Astrocyte of the hippocampus (primary cell): ENCODE measurements around the gene GRK6.
A peak's percentile ranks its signal among the peaks of the same experiment; 100 is the strongest.

Source experiments
- DNase-seq: peaks from one replicate; pipeline ENCODE4 v3.0.0; 2011; ENCODE audit warnings: low read depth, low spot score

The GRK6 gene

GRCh38 chr5:177425801-177426565 lies 493 bp upstream of the GRK6 start:
- DNase-seq: peak; percentile 100

GRCh38 chr5:177427211-177427822 lies 841 bp downstream of the GRK6 start:
- DNase-seq: peak; percentile 29

DNA sequence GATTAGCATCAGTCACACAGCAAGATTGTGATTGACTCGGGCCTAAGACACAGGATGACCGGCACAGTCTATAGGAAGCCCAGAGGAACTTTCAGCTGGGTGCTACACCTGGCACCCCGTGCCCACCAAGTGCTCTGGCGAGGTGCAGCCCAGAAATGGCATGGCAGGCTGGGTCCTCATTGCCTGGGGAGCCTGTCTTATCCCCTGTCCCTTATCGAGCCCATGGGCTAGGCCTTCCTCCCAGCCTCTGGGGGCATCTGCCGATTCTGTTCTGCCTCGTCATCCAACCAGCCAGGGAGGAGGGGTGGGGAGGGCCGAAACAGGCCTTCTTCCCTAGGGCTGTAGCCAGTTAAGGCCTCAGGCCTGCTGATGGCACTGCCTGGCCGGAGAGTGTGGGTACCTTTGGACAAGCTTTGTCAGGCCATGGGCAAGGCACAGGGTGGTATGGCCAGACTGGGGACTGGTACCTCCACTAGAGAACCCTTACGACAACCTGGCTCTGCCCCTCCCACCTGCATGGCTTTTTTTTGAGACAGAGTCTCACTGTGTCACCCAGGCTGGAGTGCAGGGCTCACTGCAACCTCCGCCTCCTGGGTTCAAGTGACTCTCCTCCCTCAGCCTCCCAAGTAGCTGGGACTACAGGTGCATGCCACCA lies 1.6 kb downstream of the GRK6 start:
- DNase-seq: no peak

GRCh38 chr5:177428574-177429217 lies 2.2 kb downstream of the GRK6 start:
- no peak for DNase-seq

GRCh38 chr5:177429248-177430040 lies 3.0 kb downstream of the GRK6 start:
- no peak for DNase-seq

DNA sequence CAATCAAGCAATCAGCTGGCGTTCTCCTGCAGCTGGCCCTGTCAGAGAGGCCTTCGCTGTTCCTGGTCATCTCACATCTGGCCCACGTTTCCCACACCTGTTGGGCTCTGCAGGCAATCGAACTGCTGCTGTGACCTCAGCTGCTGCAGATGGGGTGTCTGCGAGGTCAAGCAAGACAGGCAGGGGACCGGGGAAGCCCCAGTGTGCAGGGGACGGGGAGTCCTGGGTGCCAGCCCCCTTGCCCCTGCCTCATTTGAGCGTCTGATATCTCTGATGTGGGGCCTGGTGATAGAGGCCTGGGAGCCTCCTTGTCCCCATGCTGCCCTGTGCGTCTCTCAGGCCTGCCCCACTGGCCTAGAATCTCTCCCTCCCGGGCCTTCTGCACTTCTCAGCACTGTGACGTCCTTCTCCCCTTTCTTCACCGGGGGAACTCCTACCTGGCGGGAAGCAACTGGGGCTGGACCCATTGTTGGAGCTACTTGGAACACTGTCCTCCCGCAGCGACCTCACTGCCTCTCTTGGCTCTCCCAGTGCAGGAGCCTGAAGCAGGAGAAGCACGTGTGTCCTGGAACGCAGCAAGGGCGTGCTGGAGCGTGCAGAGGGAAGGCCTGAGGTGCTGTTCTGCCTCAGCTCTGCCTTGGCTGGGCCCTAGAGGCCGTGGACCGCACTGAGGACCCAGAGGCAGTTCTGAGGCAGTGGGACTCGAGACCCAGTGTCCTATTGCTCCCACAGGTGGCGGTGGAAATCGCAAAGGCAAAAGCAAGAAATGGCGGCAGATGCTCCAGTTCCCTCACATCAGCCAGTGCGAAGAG lies 3.9 kb downstream of the GRK6 start:
- no peak for DNase-seq

DNA sequence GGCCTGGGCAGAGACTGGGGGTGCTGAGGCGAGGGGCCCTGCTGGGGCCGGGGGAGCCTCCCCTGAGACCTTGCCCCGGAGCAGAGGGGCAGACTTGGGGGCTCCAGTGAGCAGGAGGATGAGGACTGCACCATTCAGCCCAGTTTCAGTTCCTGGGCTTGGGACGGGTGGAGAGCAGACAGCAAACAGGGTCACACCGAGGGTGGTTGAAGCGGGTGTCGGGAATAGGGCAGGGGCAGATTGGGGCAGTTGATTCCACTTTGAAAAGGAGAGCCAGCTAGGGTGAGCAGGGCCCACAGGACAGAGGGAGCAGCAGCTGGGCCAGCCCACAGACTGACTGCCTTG lies 4.5 kb downstream of the GRK6 start:
- no peak for DNase-seq

GRCh38 chr5:177431317-177432142 lies 5.1 kb downstream of the GRK6 start:
- no peak for DNase-seq

- DNase-seq: peak; percentile 54
Observed at GRCh38 chr5:177432143-177432838, 5.8 kb downstream of the GRK6 start.

DNA sequence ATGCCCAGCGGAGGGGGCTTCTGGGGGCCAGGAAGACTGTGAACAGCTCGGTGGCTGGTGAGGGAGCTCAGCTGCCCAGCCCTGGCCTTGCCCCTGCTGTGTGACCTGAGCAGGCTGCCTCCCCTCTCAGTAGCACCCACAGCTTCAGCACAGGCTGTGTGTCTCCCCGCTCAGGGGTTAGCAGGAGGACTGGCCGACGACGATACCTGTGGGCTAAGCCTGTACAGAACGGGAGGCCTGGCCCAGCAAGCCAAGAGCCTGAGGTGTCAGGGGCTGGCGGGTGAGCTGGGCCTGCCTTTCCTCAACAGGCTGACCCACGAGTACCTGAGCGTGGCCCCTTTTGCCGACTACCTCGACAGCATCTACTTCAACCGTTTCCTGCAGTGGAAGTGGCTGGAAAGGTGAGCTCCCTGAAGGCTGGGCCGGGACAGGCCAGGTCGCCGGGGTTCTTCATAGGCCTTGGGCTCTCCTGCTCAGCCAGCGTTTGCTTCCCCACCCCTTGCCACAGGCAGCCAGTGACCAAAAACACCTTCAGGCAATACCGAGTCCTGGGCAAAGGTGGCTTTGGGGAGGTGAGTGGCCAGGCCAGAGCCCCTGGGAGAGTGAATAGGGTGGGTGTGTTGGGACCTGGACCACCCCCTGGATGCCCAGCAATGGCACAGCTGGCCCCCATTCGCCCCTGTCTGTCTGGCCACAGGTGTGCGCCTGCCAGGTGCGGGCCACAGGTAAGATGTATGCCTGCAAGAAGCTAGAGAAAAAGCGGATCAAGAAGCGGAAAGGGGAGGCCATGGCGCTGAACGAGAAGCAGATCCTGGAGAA lies 6.6 kb downstream of the GRK6 start:
- no peak for DNase-seq

GRCh38 chr5:177433658-177434217 lies 7.3 kb downstream of the GRK6 start:
- DNase-seq: no peak

- no peak for DNase-seq
Observed at GRCh38 chr5:177434437-177434836, 8.0 kb downstream of the GRK6 start.

GRCh38 chr5:177434942-177435738 lies 8.7 kb downstream of the GRK6 start:
- no peak for DNase-seq

DNA sequence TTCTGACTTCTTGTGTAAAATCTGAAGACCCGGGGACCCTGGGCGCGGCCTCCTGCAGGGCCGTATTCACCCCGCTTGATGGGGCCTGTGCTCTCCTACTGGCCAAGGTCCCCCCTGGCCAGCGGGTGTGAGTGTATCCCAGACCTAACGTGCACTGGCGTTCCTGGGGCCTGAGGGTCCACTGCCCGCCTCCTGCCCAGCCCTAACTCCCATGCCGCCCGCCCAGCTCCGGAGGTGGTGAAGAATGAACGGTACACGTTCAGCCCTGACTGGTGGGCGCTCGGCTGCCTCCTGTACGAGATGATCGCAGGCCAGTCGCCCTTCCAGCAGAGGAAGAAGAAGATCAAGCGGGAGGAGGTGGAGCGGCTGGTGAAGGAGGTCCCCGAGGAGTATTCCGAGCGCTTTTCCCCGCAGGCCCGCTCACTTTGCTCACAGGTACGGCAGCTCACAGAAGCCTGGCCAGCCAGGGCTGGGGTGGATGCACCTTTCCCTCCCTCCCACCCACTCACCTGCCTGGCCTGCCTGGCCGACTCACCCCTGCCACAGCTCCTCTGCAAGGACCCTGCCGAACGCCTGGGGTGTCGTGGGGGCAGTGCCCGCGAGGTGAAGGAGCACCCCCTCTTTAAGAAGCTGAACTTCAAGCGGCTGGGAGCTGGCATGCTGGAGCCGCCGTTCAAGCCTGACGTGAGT lies 9.5 kb downstream of the GRK6 start:
- DNase-seq: no peak

GRCh38 chr5:177437623-177438022 lies 11.1 kb downstream of the GRK6 start:
- no peak for DNase-seq

GRCh38 chr5:177438468-177438867 lies 12.0 kb downstream of the GRK6 start:
- peak; percentile 34 for DNase-seq
